NCI-H1105 (cell line): ENCODE measurements around the gene HACD2.
"Not testable (repeated sequence)": the region's sequence is repeated elsewhere in the genome, so short reads cannot be mapped to it uniquely, and the experiment has no call there.

Experiments used
- DNase-seq: peaks from one replicate; lab custom pipeline; 2025; lab: John Stamatoyannopoulos, UW

HACD2 gene

GRCh38 chr3:123611082-123611481 lies 26.2 kb upstream of the HACD2 start:
- no peak for DNase-seq

- DNase-seq: peak; percentile 11
These were observed 25.5 kb upstream of the HACD2 start for GRCh38 chr3:123610331-123610730.

- no peak for DNase-seq
These were observed 24.2 kb upstream of the HACD2 start for GRCh38 chr3:123609063-123609462.

- no peak for DNase-seq
These were observed 23.5 kb upstream of the HACD2 start for GRCh38 chr3:123608263-123608937.

GRCh38 chr3:123606527-123606926 lies 21.7 kb upstream of the HACD2 start:
- DNase-seq: no peak

- DNase-seq: no peak
These were observed 21.0 kb upstream of the HACD2 start for GRCh38 chr3:123605789-123606234.

GRCh38 chr3:123603153-123603552 lies 18.3 kb upstream of the HACD2 start:
- DNase-seq: not testable (repeated sequence)

GRCh38 chr3:123602325-123602724 lies 17.5 kb upstream of the HACD2 start:
- no peak for DNase-seq

- DNase-seq: not testable (repeated sequence)
These were observed 16.0 kb upstream of the HACD2 start for GRCh38 chr3:123600863-123601262.

GRCh38 chr3:123597561-123597960 lies 12.7 kb upstream of the HACD2 start:
- no peak for DNase-seq

- no peak for DNase-seq
These were observed 10.7 kb upstream of the HACD2 start for GRCh38 chr3:123595396-123596180.

GRCh38 chr3:123593381-123593780 lies 8.5 kb upstream of the HACD2 start:
- DNase-seq: no peak

GRCh38 chr3:123590685-123591450 lies 6.0 kb upstream of the HACD2 start:
- DNase-seq: no peak

- no peak for DNase-seq
These were observed 2.5 kb upstream of the HACD2 start for GRCh38 chr3:123587401-123587800.

GRCh38 chr3:123586968-123587367 lies 2.1 kb upstream of the HACD2 start:
- no peak for DNase-seq

- DNase-seq: peak; percentile 92
These were observed 1.3 kb upstream of the HACD2 start for GRCh38 chr3:123586131-123586530.

- DNase-seq: peak; percentile 67
These were observed 417 bp downstream of the HACD2 start for GRCh38 chr3:123584284-123584987.

GRCh38 chr3:123583561-123583960 lies 1.3 kb downstream of the HACD2 start:
- no peak for DNase-seq

- DNase-seq: no peak
These were observed 2.5 kb downstream of the HACD2 start for GRCh38 chr3:123582315-123582714.

- DNase-seq: no peak
These were observed 8.7 kb downstream of the HACD2 start for GRCh38 chr3:123576122-123576521.

- no peak for DNase-seq
These were observed 12.9 kb downstream of the HACD2 start for GRCh38 chr3:123571973-123572365.
